Measurements from ENCODE around the gene OSBPL2. TPM values are rescaled to one million over a fixed set of nuclear protein-coding genes. Genes with fewer than 3 reads are reported as not detected.

The OSBPL2 gene
- total and polyA plus RNA-seq, 2 donors (not counting 1 experiment from before 2014, with no cell fraction given) = 28.1 to 74.3 TPM

DNA sequence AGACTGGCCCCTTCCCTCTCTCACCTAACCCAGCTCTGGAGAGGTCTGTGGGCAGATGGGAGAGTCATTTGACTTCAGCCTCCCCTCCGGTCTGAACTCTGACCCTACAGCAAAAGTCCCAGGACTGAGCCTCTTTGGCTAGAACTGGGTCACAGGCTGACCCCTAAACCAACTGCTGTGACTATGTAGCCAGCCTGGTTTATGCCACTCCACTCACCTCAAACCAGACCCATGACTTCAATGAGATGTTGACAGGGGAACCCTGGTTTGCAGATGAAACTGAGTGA lies 864 bp upstream of the OSBPL2 start:
- H3K4me1 Mint-ChIP-seq = peaks cover 30% of the 10 kb centered on the region
- peak overlapping the region; percentile 43 to 72 for H3K27ac ChIP-seq (ENCODE audit: low read length in 2 of 2)
- CTCF ChIA-PET = interaction anchor here (0.5 to 1.3 kb wide), 3 partner anchors 145 to 1734 kb away, joined by 3 to 4 read pairs (median 4); no protein-coding TSS in a partner anchor
- H4K20me1 ChIP-seq (ENCODE audit: control insufficient read depth, insufficient read depth, low read length, poor library complexity, severe bottlenecking) = peaks cover 38% of the 10 kb centered on the region
- peaks cover 0 to 8% of the 10 kb centered on the region in 2 experiments for H3K36me3 ChIP-seq (replicated peaks in 1 of 2; ENCODE audit: control extremely low read depth in 1 of 2, control insufficient read depth in 1 of 2, extremely low read depth in 1 of 2, insufficient read depth in 2 of 2, low read length in 1 of 2)
- H3K4me3 Mint-ChIP-seq = peak overlapping the region; percentile 90
- DNase-seq = peak; percentile 29
- peak overlapping the region; percentile 96 for H3K27ac Mint-ChIP-seq
- peak overlapping the region; percentile 58 for H3K9ac ChIP-seq (ENCODE audit: low read length)
- peak overlapping the region; percentile 81 for H2AFZ ChIP-seq (ENCODE audit: insufficient read depth, low read depth, low read length, poor library complexity, severe bottlenecking)
- intact Hi-C loops (cut with micrococcal nuclease) = loop anchor here (5.0 kb wide), 2 partner anchors 555 to 715 kb away; partner anchors contain the start of gene SLC17A9
- peaks cover 7% of the 10 kb centered on the region for H3K27me3 Mint-ChIP-seq
- H3K4me3 ChIP-seq (ENCODE audit: control extremely low read depth in 1 of 5, extremely low read depth in 1 of 5, insufficient read depth in 1 of 5, low read depth in 2 of 5, low read length in 4 of 5) = peak overlapping the region in 1 of 5 experiments; percentile 50
- ATAC-seq (ENCODE audit: low read depth) = no peak
- H3K79me2 ChIP-seq (ENCODE audit: control insufficient read depth, insufficient read depth, low read length) = peaks cover 53% of the 10 kb centered on the region
- no CpG with 5 or more reads among the region's 1 CpG for WGBS (ENCODE audit: insufficient coverage)
- peaks cover 17 to 22% of the 10 kb centered on the region in 2 donors for H3K4me1 ChIP-seq (ENCODE audit: control insufficient read depth in 2 of 2, insufficient read depth in 2 of 2, low read length in 2 of 2)
- TF ChIP-seq EZH2 (IDR thresholded peaks at IDR 0.05; ENCODE audit: borderline replicate concordance, insufficient read depth, low read depth, low read length, poor library complexity, severe bottlenecking) = no peak
- H3K9me3 Mint-ChIP-seq (ENCODE audit: insufficient read depth) = no peaks in the 10 kb centered on the region
- peaks cover 0 to 19% (median 5%) of the 10 kb centered on the region in 3 donors for H3K9me3 ChIP-seq (ENCODE audit: control extremely low read depth in 1 of 3, control insufficient read depth in 2 of 3, insufficient read depth in 1 of 3, low read length in 2 of 3)
- peak overlapping the region; percentile 78 for H3K4me2 ChIP-seq (replicated peaks; ENCODE audit: low read depth, low read length, poor library complexity, severe bottlenecking)
- H3K27me3 ChIP-seq (replicated peaks in 1 of 4; ENCODE audit: control extremely low read depth in 1 of 4, control insufficient read depth in 3 of 4, insufficient read depth in 4 of 4, low read length in 3 of 4) = peaks cover 0 to 17% (median 1%) of the 10 kb centered on the region in 4 experiments
- POLR2A ChIA-PET = interaction anchor here (0.5 kb wide), 1 partner anchor 149 kb away, joined by 5 read pairs; the partner anchor contains the start of gene RPS21

DNA sequence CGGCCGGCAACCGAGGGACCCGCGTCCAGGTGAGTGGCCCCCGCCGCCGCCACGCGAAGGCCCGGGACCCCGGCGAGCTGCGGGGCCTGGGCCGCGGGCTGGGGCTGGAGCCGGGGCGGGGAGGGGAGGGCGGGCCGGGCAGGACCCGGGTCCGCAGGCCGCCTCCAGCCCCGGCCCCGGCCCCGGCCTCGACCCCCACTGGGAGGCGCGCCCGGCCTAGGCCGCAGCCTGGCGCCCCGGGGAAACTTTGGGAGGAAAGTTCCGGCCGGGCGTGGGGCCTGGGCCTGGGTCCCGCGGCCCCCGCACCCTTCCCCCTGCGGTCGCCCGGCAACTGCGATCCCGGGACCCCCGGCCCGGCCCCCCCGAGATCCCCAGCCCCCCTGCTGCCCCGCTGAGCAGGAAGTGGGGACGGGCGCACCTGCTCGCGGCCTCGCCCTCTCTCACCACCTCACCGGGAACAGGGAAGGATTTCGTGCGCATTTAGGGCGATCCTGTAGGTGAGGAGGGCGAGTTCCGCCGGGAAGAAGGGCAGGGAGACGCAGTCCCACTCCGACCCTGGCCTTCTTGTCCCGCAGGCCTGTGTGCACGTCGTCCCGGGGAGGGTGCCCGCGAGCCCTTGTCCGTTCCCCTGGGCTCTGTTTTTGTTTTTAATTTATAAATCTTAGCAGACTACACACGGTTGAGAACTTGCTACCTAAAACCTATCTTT lies 402 bp downstream of the OSBPL2 start:
- H3K4me3 Mint-ChIP-seq = peak overlapping the region; percentile 81
- POLR2A ChIA-PET = no interaction called here
- peak; percentile 1 for ATAC-seq (ENCODE audit: low read depth)

More for the DNA sequence above, 402 bp downstream of the OSBPL2 start:
- no peak for TF ChIP-seq EZH2 (IDR thresholded peaks at IDR 0.05; ENCODE audit: borderline replicate concordance, insufficient read depth, low read depth, low read length, poor library complexity, severe bottlenecking)
- TF ChIP-seq, protein P1, sequence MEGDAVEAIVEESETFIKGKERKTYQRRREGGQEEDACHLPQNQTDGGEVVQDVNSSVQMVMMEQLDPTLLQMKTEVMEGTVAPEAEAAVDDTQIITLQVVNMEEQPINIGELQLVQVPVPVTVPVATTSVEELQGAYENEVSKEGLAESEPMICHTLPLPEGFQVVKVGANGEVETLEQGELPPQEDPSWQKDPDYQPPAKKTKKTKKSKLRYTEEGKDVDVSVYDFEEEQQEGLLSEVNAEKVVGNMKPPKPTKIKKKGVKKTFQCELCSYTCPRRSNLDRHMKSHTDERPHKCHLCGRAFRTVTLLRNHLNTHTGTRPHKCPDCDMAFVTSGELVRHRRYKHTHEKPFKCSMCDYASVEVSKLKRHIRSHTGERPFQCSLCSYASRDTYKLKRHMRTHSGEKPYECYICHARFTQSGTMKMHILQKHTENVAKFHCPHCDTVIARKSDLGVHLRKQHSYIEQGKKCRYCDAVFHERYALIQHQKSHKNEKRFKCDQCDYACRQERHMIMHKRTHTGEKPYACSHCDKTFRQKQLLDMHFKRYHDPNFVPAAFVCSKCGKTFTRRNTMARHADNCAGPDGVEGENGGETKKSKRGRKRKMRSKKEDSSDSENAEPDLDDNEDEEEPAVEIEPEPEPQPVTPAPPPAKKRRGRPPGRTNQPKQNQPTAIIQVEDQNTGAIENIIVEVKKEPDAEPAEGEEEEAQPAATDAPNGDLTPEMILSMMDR (IDR thresholded peaks at IDR 0.05) = no peak
- H3K4me3 ChIP-seq (ENCODE audit: control extremely low read depth in 1 of 5, extremely low read depth in 1 of 5, insufficient read depth in 1 of 5, low read depth in 2 of 5, low read length in 4 of 5) = peak overlapping the region; percentile 46 to 74 (median 60)
- H3K9me3 ChIP-seq (ENCODE audit: control extremely low read depth in 1 of 3, control insufficient read depth in 2 of 3, insufficient read depth in 1 of 3, low read length in 2 of 3) = peaks cover 0 to 11% (median 3%) of the 10 kb centered on the region in 3 donors
- peaks cover 0 to 14% of the 10 kb centered on the region in 2 experiments for H3K36me3 ChIP-seq (replicated peaks in 1 of 2; ENCODE audit: control extremely low read depth in 1 of 2, control insufficient read depth in 1 of 2, extremely low read depth in 1 of 2, insufficient read depth in 2 of 2, low read length in 1 of 2)
- H3K27ac ChIP-seq (ENCODE audit: low read length in 2 of 2) = peak overlapping the region; percentile 27 to 83
- peaks cover 17 to 22% of the 10 kb centered on the region in 2 donors for H3K4me1 ChIP-seq (ENCODE audit: control insufficient read depth in 2 of 2, insufficient read depth in 2 of 2, low read length in 2 of 2)
- Mint-ChIP-seq H3K4me1 (peaks cover 30% of the 10 kb centered on the region), H3K9me3 (ENCODE audit: insufficient read depth) (no peaks in the 10 kb centered on the region), H3K27ac (peak overlapping the region; percentile 61), H3K27me3 (peaks cover 5% of the 10 kb centered on the region)
- peak overlapping the region; percentile 95 for H3K4me2 ChIP-seq (replicated peaks; ENCODE audit: low read depth, low read length, poor library complexity, severe bottlenecking)
- 1% methylated on average over 54 of the region's 70 CpGs for WGBS (ENCODE audit: insufficient coverage)
- H3K9ac ChIP-seq (ENCODE audit: low read length) = peak overlapping the region; percentile 74
- peak; percentile 45 for DNase-seq
- CTCF ChIA-PET = interaction anchor here (0.7 to 0.8 kb wide), 2 partner anchors 144 to 228 kb away, joined by 3 to 4 read pairs; no protein-coding TSS in a partner anchor
- peaks cover 50% of the 10 kb centered on the region for H4K20me1 ChIP-seq (ENCODE audit: control insufficient read depth, insufficient read depth, low read length, poor library complexity, severe bottlenecking)
- intact Hi-C loops (cut with micrococcal nuclease) = loop anchor here (1.0 to 5.0 kb wide), 11 partner anchors 18 to 714 kb away; partner anchors contain the start of genes ADRM1, CABLES2, HRH3 and LSM14B
- H3K79me2 ChIP-seq (ENCODE audit: control insufficient read depth, insufficient read depth, low read length) = peaks cover 66% of the 10 kb centered on the region
- H3K27me3 ChIP-seq (replicated peaks in 1 of 4; ENCODE audit: control extremely low read depth in 1 of 4, control insufficient read depth in 3 of 4, insufficient read depth in 4 of 4, low read length in 3 of 4) = peaks cover 0 to 12% (median 0%) of the 10 kb centered on the region in 4 experiments
- peak overlapping the region; percentile 54 for H2AFZ ChIP-seq (ENCODE audit: insufficient read depth, low read depth, low read length, poor library complexity, severe bottlenecking)
